Psoas muscle (tissue), 8 donors: ENCODE results near the gene DCP2. TPM values are rescaled to one million over a fixed set of nuclear protein-coding genes. Genes with fewer than 3 reads are reported as not detected.
A peak's percentile ranks its signal among the peaks of the same experiment; 100 is the strongest.

ENCODE experiments used
- ATAC-seq, 4 donors: fragments of 200-7000 bp; cut with Tn5 transposase; one replicate each; pipeline ENCODE4 v1.9.1; 2020; ENCODE audit warnings: moderate library complexity in 3 of 4, mild to moderate bottlenecking in 2 of 4
- DNase-seq, 2 donors: peaks; one replicate each; pipeline ENCODE4 v3.0.0-alpha.2; 2020
- H3K27ac ChIP-seq: fragments of 200-600 bp; one replicate; pipeline ENCODE4 v1.8.0; 2022
- H3K27me3 ChIP-seq, 3 donors: fragments of 200-600 bp in 1 of 3; one replicate each; pipeline versions ENCODE4 v1.6.1 to v1.8.0; 2013 to 2022; ENCODE audit warnings: low read length in 2 of 3, mild to moderate bottlenecking in 2 of 3, moderate library complexity in 1 of 3; ENCODE audit not compliant: insufficient read depth in 3 of 3
- H3K36me3 ChIP-seq, 2 donors: fragments of 200-600 bp in 1 of 2; one replicate each; pipeline versions ENCODE4 v1.6.1 to v1.8.0; 2013 to 2022; ENCODE audit warnings: low read depth in 1 of 2, mild to moderate bottlenecking in 1 of 2, moderate library complexity in 1 of 2; ENCODE audit not compliant: insufficient read depth in 1 of 2
- H3K4me1 ChIP-seq: fragments of 200-600 bp; one replicate; pipeline ENCODE4 v1.8.0; 2022
- H3K4me3 ChIP-seq: fragments of 200-600 bp; one replicate; pipeline ENCODE4 v1.8.0; 2022; ENCODE audit warnings: mild to moderate bottlenecking
- H3K9me3 ChIP-seq: fragments of 200-600 bp; one replicate; pipeline ENCODE4 v1.8.0; 2022
- CTCF ChIP-seq: fragments of 200-600 bp; IDR thresholded peaks from one replicate; pipeline ENCODE4 v1.8.0; 2022; ENCODE audit warnings: antibody characterized with exemption
- WGBS, 3 donors: extraction: QIAGEN DNeasy Blood & Tissue Kit; methylation state at CpG; one replicate each; pipeline versions ENCODE4 v1.1.6 to v1.1.7; 2013; 5-methylcytosine and 5-hydroxymethylcytosine counted together
- intact Hi-C, 2 donors: fragments of 100-400 bp; cut with DNase I; formaldehyde crosslinking; loops; one replicate each; pipeline versions ENCODE4 v1.11.0 to v1.14.2; 2022
- polyA plus RNA-seq, 3 donors: library from polyadenylated mRNA; stranded (reverse); fragments of 200-250 nt; gene quantifications; one replicate each; pipeline ENCODE4 v1.2.3, GENCODE V29; 2013
- total RNA-seq, 4 donors: library from RNA; stranded (reverse); fragmentation: NEBNext Ultra II Directional in 2 of 4; extraction: Animal tissue kit (Norgen Biotek cat#: 25700) in 2 of 4; gene quantifications; one replicate each; pipeline versions ENCODE4 v1.2.1 to v1.2.4, GENCODE V29; 2021 to 2023
- donor health status: healthy with polysubstance abuse.
- donor health status: DM: no; HTN: no; CAD: no; lungs with moderate emphysema.
- donor health status: Bipolar disorder and iron deficiency.
- donor health status: healthy.
- donor health status: DM: yes; HTN: yes; CAD: no.
- donor health status: DM: no; HTN: no; CAD: no.
- donor health status: DM: no; HTN: no; CAD: no.
- donor health status: DM: yes; HTN: yes; CAD: no.

The DCP2 gene
- total and polyA plus RNA-seq, 7 donors: 4.0 to 41.7 (median 20.2) TPM

GRCh38 chr5:112977440-112977861, 853 bp downstream of the DCP2 start:
- intact Hi-C loops: loop anchor here in 1 of 2 donors (5.0 kb wide), 1 partner anchor 115 kb away; the partner anchor contains the start of gene SRP19
- Histone ChIP-seq H3K27ac (peak overlapping the region; percentile 90), H3K4me3 (peak overlapping the region; percentile 82), H3K9me3 (no peaks in the 10 kb centered on the region), H3K27me3 (no peaks in the 10 kb centered on the region), H3K4me1 (peaks cover 37% of the 10 kb centered on the region), H3K36me3 (no peaks in the 10 kb centered on the region)
- DNase-seq: no peak
- 0 to 1% (median 1%) methylated on average over 16 of the region's 16 CpGs for WGBS, 3 donors
- ATAC-seq: no peak
- TF ChIP-seq CTCF: no peak

- Histone ChIP-seq H3K27ac (peak overlapping the region; percentile 32), H3K36me3 (no peaks in the 10 kb centered on the region), H3K9me3 (no peaks in the 10 kb centered on the region), H3K27me3 (no peaks in the 10 kb centered on the region), H3K4me1 (peaks cover 44% of the 10 kb centered on the region), H3K4me3 (peak overlapping the region; percentile 82)
- ATAC-seq (no peak), DNase-seq (no peak)
- intact Hi-C loops: loop anchor here in 1 of 2 donors (5.0 kb wide), 1 partner anchor 117 kb away; the partner anchor contains the start of gene SRP19
- no peak for TF ChIP-seq CTCF
- 12 to 26% (median 22%) methylated on average over 2 of the region's 2 CpGs for WGBS, 3 donors
Measured at GRCh38 chr5:112978836-112979235, 2.2 kb downstream of the DCP2 start.

GRCh38 chr5:112979723-112980122, 3.1 kb downstream of the DCP2 start:
- intact Hi-C loops: loop anchor here in 1 of 2 donors (5.0 kb wide), 1 partner anchor 117 kb away; the partner anchor contains the start of gene SRP19
- H3K36me3 ChIP-seq: no peaks in the 10 kb centered on the region
- H3K4me3 ChIP-seq: peak overlapping the region; percentile 82
- no peaks in the 10 kb centered on the region for H3K9me3 ChIP-seq
- peaks cover 44% of the 10 kb centered on the region for H3K4me1 ChIP-seq
- H3K27me3 ChIP-seq: no peaks in the 10 kb centered on the region
- ATAC-seq (no peak), DNase-seq (no peak)
- 72 to 81% (median 74%) methylated on average over 3 of the region's 3 CpGs for WGBS, 3 donors
- H3K27ac ChIP-seq: peak overlapping the region; percentile 57
- TF ChIP-seq CTCF: no peak

GRCh38 chr5:112983363-112983762, 6.8 kb downstream of the DCP2 start:
- no peaks in the 10 kb centered on the region for H3K9me3 ChIP-seq
- no peak overlapping the region for H3K4me3 ChIP-seq
- peak overlapping the region; percentile 58 for H3K27ac ChIP-seq
- H3K27me3 ChIP-seq: no peaks in the 10 kb centered on the region
- no peaks in the 10 kb centered on the region for H3K36me3 ChIP-seq
- no peak for TF ChIP-seq CTCF
- WGBS, 3 donors: 26 to 35% (median 29%) methylated on average over 2 of the region's 2 CpGs
- intact Hi-C loops: no loop called here
- H3K4me1 ChIP-seq: peaks cover 30% of the 10 kb centered on the region
- peak; percentile 45 to 73 (median 68) for ATAC-seq
- no peak for DNase-seq

- no peak for TF ChIP-seq CTCF
- intact Hi-C loops: no loop called here
- Histone ChIP-seq H3K27ac (peak overlapping the region; percentile 12), H3K4me3 (no peak overlapping the region), H3K36me3 (no peaks in the 10 kb centered on the region), H3K4me1 (peaks cover 7% of the 10 kb centered on the region), H3K9me3 (no peaks in the 10 kb centered on the region), H3K27me3 (no peaks in the 10 kb centered on the region)
- DNase-seq (no peak), ATAC-seq (peak; percentile 70 to 80 (median 76))
- 41 to 65% (median 50%) methylated on average over 4 of the region's 4 CpGs for WGBS, 3 donors
Measured at GRCh38 chr5:112986224-112986623, 9.6 kb downstream of the DCP2 start.
